ENCODE measurements around the gene DBH.

DBH gene

GRCh38 chr9:133684121-133684935 is 48.2 kb downstream of the DBH start:
- no peak for DNase-seq (ENCODE audit: low read depth)

GRCh38 chr9:133684936-133685361 is 48.8 kb downstream of the DBH start:
- no peak for DNase-seq (ENCODE audit: low read depth)

GRCh38 chr9:133685653-133686609 is 49.8 kb downstream of the DBH start:
- no peak for DNase-seq (ENCODE audit: low read depth)

GRCh38 chr9:133686642-133687575 is 50.7 kb downstream of the DBH start:
- no peak for DNase-seq (ENCODE audit: low read depth)

GRCh38 chr9:133687856-133688761 is 51.9 kb downstream of the DBH start:
- no peak for DNase-seq (ENCODE audit: low read depth)

- no peak for DNase-seq (ENCODE audit: low read depth)
Observed at GRCh38 chr9:133689151-133689763, 53.1 kb downstream of the DBH start.

- DNase-seq (ENCODE audit: low read depth): no peak
Observed at GRCh38 chr9:133690081-133690561, 54.0 kb downstream of the DBH start.

- DNase-seq (ENCODE audit: low read depth): no peak
Observed at GRCh38 chr9:133691191-133691590, 55.0 kb downstream of the DBH start.

- DNase-seq (ENCODE audit: low read depth): no peak
Observed at GRCh38 chr9:133691626-133692363, 55.6 kb downstream of the DBH start.

GRCh38 chr9:133692364-133692985 is 56.3 kb downstream of the DBH start:
- DNase-seq (ENCODE audit: low read depth): no peak

GRCh38 chr9:133693116-133693515 is 57.0 kb downstream of the DBH start:
- no peak for DNase-seq (ENCODE audit: low read depth)

- no peak for DNase-seq (ENCODE audit: low read depth)
Observed at GRCh38 chr9:133693703-133694529, 57.8 kb downstream of the DBH start.

- no peak for DNase-seq (ENCODE audit: low read depth)
Observed at GRCh38 chr9:133694686-133695085, 58.5 kb downstream of the DBH start.

- no peak for DNase-seq (ENCODE audit: low read depth)
Observed at GRCh38 chr9:133696071-133696472, 59.9 kb downstream of the DBH start.

GRCh38 chr9:133699546-133699945 is 63.4 kb downstream of the DBH start:
- DNase-seq (ENCODE audit: low read depth): no peak

GRCh38 chr9:133700819-133701320 is 64.7 kb downstream of the DBH start:
- DNase-seq (ENCODE audit: low read depth): no peak

GRCh38 chr9:133701321-133701980 is 65.3 kb downstream of the DBH start:
- DNase-seq (ENCODE audit: low read depth): no peak
